H9 (cell line): Measurements from ENCODE around the gene NHLRC4. TPM values are rescaled to one million over a fixed set of nuclear protein-coding genes. Genes with fewer than 3 reads are reported as not detected.

ENCODE experiments used
- DNase-seq: peaks from one replicate; pipeline ENCODE4 v3.0.0-alpha.2; 2017
- H2AFZ ChIP-seq: one replicate; pipeline ENCODE4 v1.6.1; 2013; ENCODE audit warnings: mild to moderate bottlenecking, low read length, control low read depth, moderate library complexity
- H2AK5ac ChIP-seq: 2 replicates; pipeline ENCODE4 v1.6.1; 2013; ENCODE audit warnings: low read length, control low read depth, mixed read lengths; ENCODE audit not compliant: insufficient read length
- H2BK120ac ChIP-seq: one replicate; pipeline ENCODE4 v1.6.1; 2013; ENCODE audit warnings: low read depth, mild to moderate bottlenecking, low read length, control low read depth, inconsistent platforms; ENCODE audit not compliant: poor library complexity, severe bottlenecking
- H2BK12ac ChIP-seq: 2 replicates; pipeline ENCODE4 v1.6.1; 2013; ENCODE audit warnings: low read length, control low read depth, mixed read lengths, low read depth; ENCODE audit not compliant: insufficient read length
- H2BK15ac ChIP-seq: 2 replicates; pipeline ENCODE4 v1.6.1; 2013; ENCODE audit warnings: low read depth, low read length, control low read depth
- H2BK20ac ChIP-seq: one replicate; pipeline ENCODE4 v1.6.1; 2013; ENCODE audit warnings: low read depth, mild to moderate bottlenecking, low read length, control low read depth, inconsistent platforms; ENCODE audit not compliant: poor library complexity, severe bottlenecking
- H2BK5ac ChIP-seq: 2 replicates; pipeline ENCODE4 v1.6.1; 2013; ENCODE audit warnings: low read length, control low read depth, mixed read lengths; ENCODE audit not compliant: insufficient read length
- H3K14ac ChIP-seq: 2 replicates; pipeline ENCODE4 v1.6.1; 2013; ENCODE audit warnings: low read length, control low read depth; ENCODE audit not compliant: insufficient read depth
- H3K18ac ChIP-seq: 2 replicates; pipeline ENCODE4 v1.6.1; 2013; ENCODE audit warnings: low read depth, mild to moderate bottlenecking, mixed read lengths, low read length, control low read depth; ENCODE audit not compliant: insufficient read length
- H3K23ac ChIP-seq: 2 replicates; pipeline ENCODE4 v1.6.1; 2013; ENCODE audit warnings: low read length, control low read depth, mixed read lengths, low read depth; ENCODE audit not compliant: insufficient read length
- H3K23me2 ChIP-seq: 2 replicates; pipeline ENCODE4 v1.6.1; 2013; ENCODE audit warnings: low read depth, mild to moderate bottlenecking, mixed read lengths, low read length, control low read depth; ENCODE audit not compliant: insufficient read length, poor library complexity, severe bottlenecking
- H3K27ac ChIP-seq: 2 replicates; pipeline ENCODE4 v1.5.1; 2013; ENCODE audit warnings: low read length, control low read depth, mixed read lengths, low read depth; ENCODE audit not compliant: insufficient read length
- H3K27me3 ChIP-seq: 2 replicates; pipeline ENCODE4 v1.6.1; 2013; ENCODE audit warnings: low read length, control low read depth, inconsistent platforms; ENCODE audit not compliant: insufficient read depth
- H3K4ac ChIP-seq: 2 replicates; pipeline ENCODE4 v1.6.1; 2013; ENCODE audit warnings: low read depth, mild to moderate bottlenecking, control low read depth, inconsistent platforms, low read length, moderate library complexity
- H3K4me1 ChIP-seq: 2 replicates; pipeline ENCODE4 v1.6.1; 2013; ENCODE audit warnings: low read length, control low read depth, inconsistent platforms; ENCODE audit not compliant: insufficient read depth
- H3K4me2 ChIP-seq: 2 replicates; pipeline ENCODE4 v1.6.1; 2013; ENCODE audit warnings: low read length, control low read depth, mixed read lengths; ENCODE audit not compliant: insufficient read length, insufficient read depth
- H3K56ac ChIP-seq: 2 replicates; pipeline ENCODE4 v1.6.1; 2013; ENCODE audit warnings: low read depth, mild to moderate bottlenecking, mixed read lengths, low read length, control low read depth; ENCODE audit not compliant: insufficient read length
- H3K79me1 ChIP-seq: 2 replicates; pipeline ENCODE4 v1.6.1; 2013; ENCODE audit warnings: low read depth, mild to moderate bottlenecking, moderate library complexity, low read length, control low read depth, inconsistent platforms; ENCODE audit not compliant: insufficient read depth, poor library complexity, severe bottlenecking
- H3K79me2 ChIP-seq: 2 replicates; pipeline ENCODE4 v1.6.1; 2013; ENCODE audit warnings: low read length, control low read depth, inconsistent platforms; ENCODE audit not compliant: insufficient read depth
- H3K9ac ChIP-seq: 2 replicates; pipeline ENCODE4 v1.6.1; 2013; ENCODE audit warnings: low read length, control low read depth, mixed read lengths; ENCODE audit not compliant: insufficient read length; ENCODE audit errors: extremely low read depth
- H3K9me3 ChIP-seq: one replicate; pipeline ENCODE4 v1.6.1; 2013; ENCODE audit warnings: low read depth, low read length, inconsistent platforms; ENCODE audit not compliant: control insufficient read depth
- H3T11ph ChIP-seq: one replicate; pipeline ENCODE4 v1.6.1; 2013; ENCODE audit warnings: mild to moderate bottlenecking, low read length, control low read depth, inconsistent platforms
- H4K20me1 ChIP-seq: one replicate; pipeline ENCODE4 v1.6.1; 2013; ENCODE audit not compliant: control insufficient read depth, insufficient read length, insufficient read depth
- H4K5ac ChIP-seq: 2 replicates; pipeline ENCODE4 v1.6.1; 2013; ENCODE audit warnings: low read depth, mild to moderate bottlenecking, mixed read lengths, low read length, control low read depth; ENCODE audit not compliant: insufficient read length
- H4K8ac ChIP-seq: replicated peaks from 2 replicates; pipeline ENCODE4 v1.6.1; 2013; ENCODE audit warnings: low read length, control low read depth, mixed read lengths, low read depth; ENCODE audit not compliant: insufficient read length
- H4K91ac ChIP-seq: 2 replicates; pipeline ENCODE4 v1.6.1; 2013; ENCODE audit warnings: low read depth, mild to moderate bottlenecking, moderate library complexity, mixed read lengths, low read length, control low read depth; ENCODE audit not compliant: insufficient read length
- H3K27ac Mint-ChIP-seq, 3 experiments: 2 replicates in 2 of 3; 3 replicates in 1 of 3; pipeline ENCODE4 v1.8.0; 2020 to 2021; ENCODE audit warnings: mixed read lengths in 3 of 3, mild to moderate bottlenecking in 1 of 3, moderate library complexity in 1 of 3
- H3K27me3 Mint-ChIP-seq: 2 replicates; pipeline ENCODE4 v1.8.0; 2021; ENCODE audit warnings: low read depth, mild to moderate bottlenecking, moderate library complexity, mixed read lengths
- H3K36me3 Mint-ChIP-seq, 3 experiments: 2 replicates in 2 of 3; 3 replicates in 1 of 3; pipeline ENCODE4 v1.8.0; 2020 to 2021; ENCODE audit warnings: low read depth in 3 of 3, mixed read lengths in 3 of 3; ENCODE audit not compliant: insufficient read depth in 1 of 3
- H3K4me1 Mint-ChIP-seq, 2 experiments: 2 replicates each; pipeline ENCODE4 v1.8.0; 2020; ENCODE audit warnings: mixed read lengths in 2 of 2
- H3K4me3 Mint-ChIP-seq, 2 experiments: 2 replicates in 1 of 2; 3 replicates in 1 of 2; pipeline ENCODE4 v1.8.0; 2020 to 2021; ENCODE audit warnings: mild to moderate bottlenecking in 2 of 2, mixed read lengths in 2 of 2, moderate library complexity in 1 of 2
- H3K9me3 Mint-ChIP-seq, 2 experiments: 2 replicates in 1 of 2; 3 replicates in 1 of 2; pipeline ENCODE4 v1.8.0; 2020; ENCODE audit warnings: mild to moderate bottlenecking in 2 of 2, mixed read lengths in 2 of 2, moderate library complexity in 1 of 2
- WGBS: extraction: QIAGEN DNeasy Blood & Tissue Kit; methylation state at CpG from one replicate; pipeline ENCODE4 v1.1.7; 2013; ENCODE audit warnings: missing lambda C conversion rate, low lambda C conversion rate, mixed read lengths; ENCODE audit not compliant: insufficient read length; ENCODE audit errors: extremely low coverage; 5-methylcytosine and 5-hydroxymethylcytosine counted together
- total RNA-seq: library from RNA; stranded (reverse); gene quantifications from 2 replicates; pipeline ENCODE4 v1.2.1, GENCODE V29; 2021
- TF ChIP-seq, protein P1 (sequence below): fragments of 200-600 bp; sonication (generic); conservative IDR thresholded peaks from 3 replicates; pipeline ENCODE4 v1.8.0; 2021; ENCODE audit warnings: antibody characterized with exemption, mild to moderate bottlenecking

NHLRC4 gene
- total RNA-seq, 1 experiment from 2014 or later: 0.42 TPM

DNA sequence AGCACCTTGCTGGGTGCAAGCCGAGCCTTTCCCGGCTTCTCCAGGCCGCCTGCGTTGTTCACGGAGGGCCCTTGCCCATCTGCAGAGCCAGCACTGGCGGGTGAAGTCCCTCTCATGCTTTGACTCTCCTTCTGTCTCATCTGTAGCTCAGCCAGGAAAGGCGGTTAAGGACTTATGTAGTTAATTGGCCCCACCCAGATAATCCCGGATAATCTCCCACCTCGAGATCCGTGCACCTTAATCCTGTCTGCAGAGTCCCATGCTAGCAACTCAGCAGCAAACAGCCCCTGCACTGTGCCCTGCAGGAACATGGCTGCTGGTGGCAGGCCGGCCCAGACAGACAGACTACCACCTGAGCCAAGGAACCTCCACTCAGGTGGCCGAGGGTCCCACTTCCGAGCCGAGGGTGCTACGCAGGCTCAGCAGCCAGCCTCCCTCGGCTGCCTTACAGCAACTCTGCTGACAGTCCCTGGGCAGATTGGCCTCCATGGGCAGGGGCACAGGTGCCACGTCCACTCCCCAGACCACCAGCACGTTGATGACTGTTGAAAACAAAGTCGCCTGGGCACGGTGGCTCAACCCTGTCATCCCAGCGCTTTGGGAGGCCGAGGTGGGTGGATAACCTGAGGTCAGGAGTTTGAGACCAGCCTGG is 40.0 kb downstream of the NHLRC4 start:
- no peak overlapping the region for H4K5ac ChIP-seq
- 0 out of 2 replicates have a peak overlapping the region, but pooled peaks have one; percentile 29 for H2BK15ac ChIP-seq
- H3K9me3 ChIP-seq: no peaks in the 10 kb centered on the region
- no peak overlapping the region for H3K27ac ChIP-seq
- H3K4me2 ChIP-seq: no peak overlapping the region
- Mint-ChIP-seq H3K36me3 (peaks cover 12 to 18% (median 13%) of the 10 kb centered on the region in 3 experiments), H3K27ac (peak overlapping the region in 1 of 3 experiments; percentile 47; a peak in 1 of 7 replicates), H3K9me3 (peaks cover 16 to 18% of the 10 kb centered on the region in 2 experiments), H3K4me1 (peaks cover 11 to 13% of the 10 kb centered on the region in 2 experiments), H3K4me3 (no peak overlapping the region), H3K27me3 (peaks cover 12% of the 10 kb centered on the region)
- H3K4me1 ChIP-seq: no peaks in the 10 kb centered on the region
- no peak overlapping the region for H3K18ac ChIP-seq
- no peaks in the 10 kb centered on the region for H3K27me3 ChIP-seq
- no peak overlapping the region for H2BK20ac ChIP-seq
- no peak for DNase-seq
- H3K9ac ChIP-seq: no peak overlapping the region
- H2BK120ac ChIP-seq: no peak overlapping the region
- no peak overlapping the region for H2BK5ac ChIP-seq
- no peak overlapping the region for H3K56ac ChIP-seq
- no peaks in the 10 kb centered on the region for H3K79me2 ChIP-seq
- H4K8ac ChIP-seq: no peak overlapping the region
- H3K23ac ChIP-seq: no peak overlapping the region
- TF ChIP-seq, protein P1, sequence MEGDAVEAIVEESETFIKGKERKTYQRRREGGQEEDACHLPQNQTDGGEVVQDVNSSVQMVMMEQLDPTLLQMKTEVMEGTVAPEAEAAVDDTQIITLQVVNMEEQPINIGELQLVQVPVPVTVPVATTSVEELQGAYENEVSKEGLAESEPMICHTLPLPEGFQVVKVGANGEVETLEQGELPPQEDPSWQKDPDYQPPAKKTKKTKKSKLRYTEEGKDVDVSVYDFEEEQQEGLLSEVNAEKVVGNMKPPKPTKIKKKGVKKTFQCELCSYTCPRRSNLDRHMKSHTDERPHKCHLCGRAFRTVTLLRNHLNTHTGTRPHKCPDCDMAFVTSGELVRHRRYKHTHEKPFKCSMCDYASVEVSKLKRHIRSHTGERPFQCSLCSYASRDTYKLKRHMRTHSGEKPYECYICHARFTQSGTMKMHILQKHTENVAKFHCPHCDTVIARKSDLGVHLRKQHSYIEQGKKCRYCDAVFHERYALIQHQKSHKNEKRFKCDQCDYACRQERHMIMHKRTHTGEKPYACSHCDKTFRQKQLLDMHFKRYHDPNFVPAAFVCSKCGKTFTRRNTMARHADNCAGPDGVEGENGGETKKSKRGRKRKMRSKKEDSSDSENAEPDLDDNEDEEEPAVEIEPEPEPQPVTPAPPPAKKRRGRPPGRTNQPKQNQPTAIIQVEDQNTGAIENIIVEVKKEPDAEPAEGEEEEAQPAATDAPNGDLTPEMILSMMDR: no peak
- no peak overlapping the region for H2AK5ac ChIP-seq
- no peak overlapping the region for H3K14ac ChIP-seq
- H3T11ph ChIP-seq: no peak overlapping the region
- H2BK12ac ChIP-seq: no peak overlapping the region
- no peak overlapping the region for H2AFZ ChIP-seq
- WGBS: no CpG with 5 or more reads among the region's 22 CpGs
- H4K20me1 ChIP-seq: no peaks in the 10 kb centered on the region
- no peak overlapping the region for H3K4ac ChIP-seq
- no peak overlapping the region for H4K91ac ChIP-seq
- no peaks in the 10 kb centered on the region for H3K23me2 ChIP-seq
- peaks cover 2% of the 10 kb centered on the region for H3K79me1 ChIP-seq
